Bronchus fibroblast of lung (primary cell): ENCODE data around the gene ANKDD1B. TPM values are rescaled to one million over a fixed set of nuclear protein-coding genes. Genes with fewer than 3 reads are reported as not detected.

Source experiments
- total RNA-seq: library from RNA; depleted of rRNA; stranded (reverse); fragments of >200 nt; gene quantifications from 2 replicates; pipeline ENCODE4 v1.2.3, GENCODE V29; 2015

ANKDD1B gene
- 0.15 TPM in 1 of 2 replicates, not detected in the other for total RNA-seq

GRCh38 chr5:75611311-75612225 is at the start of gene ANKDD1B:
TSS of gene ANKDD1B (plus strand) at chr5:75611453. CDS start at chr5:75611635, 182 bp downstream.

GRCh38 chr5:75717082-75717922 is 106.0 kb downstream of the ANKDD1B start, which contains the start of gene POC5:
TSS of gene POC5 (minus strand) at chr5:75717437. CDS start at chr5:75712937, 4,500 bp downstream.

Other genes with a start within 250 kb of the ANKDD1B start
- 4.9 and 5.9 TPM in 2 replicates for gene CERT1, start 99.8 kb upstream of the ANKDD1B start, total RNA-seq
- 13.2 and 17.5 TPM in 2 replicates for gene POLK, start 99.6 kb upstream of the ANKDD1B start, total RNA-seq
- 13.8 and 14.3 TPM in 2 replicates for gene POC5, start 106.0 kb downstream of the ANKDD1B start, total RNA-seq